ENCODE data around the gene SORBS2. TPM values are rescaled to one million over a fixed set of nuclear protein-coding genes. Genes with fewer than 3 reads are reported as not detected.

SORBS2 gene
- total and polyA plus RNA-seq, 4 donors, result 49.1 to 83.5 (median 66.4) TPM

GRCh38 chr4:185651137-185651677 lies 160.8 kb downstream of the SORBS2 start:
- H3K4me3 ChIP-seq (ENCODE audit: low read depth, low read length), result no peak overlapping the region
- peaks cover 22% of the 10 kb centered on the region for H3K36me3 ChIP-seq (ENCODE audit: control insufficient read depth, insufficient read depth, low read length)
- H3K9me3 ChIP-seq (ENCODE audit: control insufficient read depth, insufficient read depth, low read length), result no peaks in the 10 kb centered on the region
- 24% methylated on average over 3 of the region's 5 CpGs for WGBS (ENCODE audit: insufficient coverage)
- no peaks in the 10 kb centered on the region for H3K27me3 ChIP-seq (ENCODE audit: control insufficient read depth, insufficient read depth, low read length)
- DNase-seq (ENCODE audit: low read depth in 4 of 6, low spot score in 6 of 6), result no peak
- no peak overlapping the region for H3K27ac ChIP-seq (ENCODE audit: low read depth, low read length)
- H3K4me1 ChIP-seq (ENCODE audit: control insufficient read depth, insufficient read depth, low read length), result peaks cover 14% of the 10 kb centered on the region

GRCh38 chr4:185648631-185649030 lies 163.4 kb downstream of the SORBS2 start:
- Histone ChIP-seq H3K4me3 (ENCODE audit: low read depth, low read length) (no peak overlapping the region), H3K27me3 (ENCODE audit: control insufficient read depth, insufficient read depth, low read length) (no peaks in the 10 kb centered on the region), H3K27ac (ENCODE audit: low read depth, low read length) (no peak overlapping the region), H3K4me1 (ENCODE audit: control insufficient read depth, insufficient read depth, low read length) (peaks cover 13% of the 10 kb centered on the region), H3K9me3 (ENCODE audit: control insufficient read depth, insufficient read depth, low read length) (no peaks in the 10 kb centered on the region), H3K36me3 (ENCODE audit: control insufficient read depth, insufficient read depth, low read length) (peaks cover 25% of the 10 kb centered on the region)
- DNase-seq (ENCODE audit: low read depth in 4 of 6, low spot score in 6 of 6), result no peak
- no CpG with 5 or more reads among the region's 4 CpGs for WGBS (ENCODE audit: insufficient coverage)

- no peak for DNase-seq (ENCODE audit: low read depth in 4 of 6, low spot score in 6 of 6)
- H3K36me3 ChIP-seq (ENCODE audit: control insufficient read depth, insufficient read depth, low read length), result peaks cover 15% of the 10 kb centered on the region
- H3K27me3 ChIP-seq (ENCODE audit: control insufficient read depth, insufficient read depth, low read length), result no peaks in the 10 kb centered on the region
- no peak overlapping the region for H3K27ac ChIP-seq (ENCODE audit: low read depth, low read length)
- WGBS (ENCODE audit: insufficient coverage), result no CpG with 5 or more reads among the region's 1 CpG
- no peaks in the 10 kb centered on the region for H3K9me3 ChIP-seq (ENCODE audit: control insufficient read depth, insufficient read depth, low read length)
- no peaks in the 10 kb centered on the region for H3K4me1 ChIP-seq (ENCODE audit: control insufficient read depth, insufficient read depth, low read length)
- no peak overlapping the region for H3K4me3 ChIP-seq (ENCODE audit: low read depth, low read length)
These were observed 166.6 kb downstream of the SORBS2 start for GRCh38 chr4:185645403-185645802.

GRCh38 chr4:185644408-185644807 lies 167.6 kb downstream of the SORBS2 start:
- no peak for DNase-seq (ENCODE audit: low read depth in 4 of 6, low spot score in 6 of 6)
- peaks cover 14% of the 10 kb centered on the region for H3K36me3 ChIP-seq (ENCODE audit: control insufficient read depth, insufficient read depth, low read length)
- H3K9me3 ChIP-seq (ENCODE audit: control insufficient read depth, insufficient read depth, low read length), result no peaks in the 10 kb centered on the region
- H3K4me3 ChIP-seq (ENCODE audit: low read depth, low read length), result no peak overlapping the region
- H3K4me1 ChIP-seq (ENCODE audit: control insufficient read depth, insufficient read depth, low read length), result no peaks in the 10 kb centered on the region
- no peak overlapping the region for H3K27ac ChIP-seq (ENCODE audit: low read depth, low read length)
- H3K27me3 ChIP-seq (ENCODE audit: control insufficient read depth, insufficient read depth, low read length), result no peaks in the 10 kb centered on the region
- 88% methylated on average over 2 of the region's 4 CpGs for WGBS (ENCODE audit: insufficient coverage)

- 97% methylated on average over 3 of the region's 3 CpGs for WGBS (ENCODE audit: insufficient coverage)
- Histone ChIP-seq H3K9me3 (ENCODE audit: control insufficient read depth, insufficient read depth, low read length) (no peaks in the 10 kb centered on the region), H3K27ac (ENCODE audit: low read depth, low read length) (no peak overlapping the region), H3K4me1 (ENCODE audit: control insufficient read depth, insufficient read depth, low read length) (peaks cover 9% of the 10 kb centered on the region), H3K4me3 (ENCODE audit: low read depth, low read length) (no peak overlapping the region), H3K27me3 (ENCODE audit: control insufficient read depth, insufficient read depth, low read length) (no peaks in the 10 kb centered on the region), H3K36me3 (ENCODE audit: control insufficient read depth, insufficient read depth, low read length) (peaks cover 17% of the 10 kb centered on the region)
- DNase-seq (ENCODE audit: low read depth in 4 of 6, low spot score in 6 of 6), result no peak
These were observed 169.1 kb downstream of the SORBS2 start for GRCh38 chr4:185642907-185643306.

GRCh38 chr4:185640811-185641675 lies 171.0 kb downstream of the SORBS2 start:
- Histone ChIP-seq H3K27me3 (ENCODE audit: control insufficient read depth, insufficient read depth, low read length) (no peaks in the 10 kb centered on the region), H3K36me3 (ENCODE audit: control insufficient read depth, insufficient read depth, low read length) (peaks cover 17% of the 10 kb centered on the region), H3K9me3 (ENCODE audit: control insufficient read depth, insufficient read depth, low read length) (no peaks in the 10 kb centered on the region), H3K27ac (ENCODE audit: low read depth, low read length) (no peak overlapping the region), H3K4me3 (ENCODE audit: low read depth, low read length) (no peak overlapping the region), H3K4me1 (ENCODE audit: control insufficient read depth, insufficient read depth, low read length) (peaks cover 9% of the 10 kb centered on the region)
- DNase-seq (ENCODE audit: low read depth in 4 of 6, low spot score in 6 of 6), result peak in 5 of 6 donors; percentile 28 to 94 (median 54)
- WGBS (ENCODE audit: insufficient coverage), result no CpG with 5 or more reads among the region's 4 CpGs

- Histone ChIP-seq H3K36me3 (ENCODE audit: control insufficient read depth, insufficient read depth, low read length) (peaks cover 13% of the 10 kb centered on the region), H3K4me1 (ENCODE audit: control insufficient read depth, insufficient read depth, low read length) (peaks cover 9% of the 10 kb centered on the region), H3K27ac (ENCODE audit: low read depth, low read length) (no peak overlapping the region), H3K9me3 (ENCODE audit: control insufficient read depth, insufficient read depth, low read length) (peaks cover 3% of the 10 kb centered on the region), H3K27me3 (ENCODE audit: control insufficient read depth, insufficient read depth, low read length) (no peaks in the 10 kb centered on the region), H3K4me3 (ENCODE audit: low read depth, low read length) (no peak overlapping the region)
- no peak for DNase-seq (ENCODE audit: low read depth in 4 of 6, low spot score in 6 of 6)
- 43% methylated on average over 40 of the region's 41 CpGs for WGBS (ENCODE audit: insufficient coverage)
These were observed 173.3 kb downstream of the SORBS2 start for GRCh38 chr4:185638548-185639301.

- Histone ChIP-seq H3K4me1 (ENCODE audit: control insufficient read depth, insufficient read depth, low read length) (peaks cover 9% of the 10 kb centered on the region), H3K27me3 (ENCODE audit: control insufficient read depth, insufficient read depth, low read length) (no peaks in the 10 kb centered on the region), H3K36me3 (ENCODE audit: control insufficient read depth, insufficient read depth, low read length) (peaks cover 10% of the 10 kb centered on the region), H3K9me3 (ENCODE audit: control insufficient read depth, insufficient read depth, low read length) (peaks cover 3% of the 10 kb centered on the region), H3K27ac (ENCODE audit: low read depth, low read length) (no peak overlapping the region), H3K4me3 (ENCODE audit: low read depth, low read length) (no peak overlapping the region)
- 61% methylated on average over 5 of the region's 15 CpGs for WGBS (ENCODE audit: insufficient coverage)
- no peak for DNase-seq (ENCODE audit: low read depth in 4 of 6, low spot score in 6 of 6)
These were observed 173.9 kb downstream of the SORBS2 start for GRCh38 chr4:185638093-185638492.

GRCh38 chr4:185637163-185637875 lies 174.7 kb downstream of the SORBS2 start:
- 88% methylated on average over 5 of the region's 9 CpGs for WGBS (ENCODE audit: insufficient coverage)
- no peak overlapping the region for H3K4me3 ChIP-seq (ENCODE audit: low read depth, low read length)
- no peak overlapping the region for H3K27ac ChIP-seq (ENCODE audit: low read depth, low read length)

More at GRCh38 chr4:185637163-185637875, 174.7 kb downstream of the SORBS2 start:
- Histone ChIP-seq H3K27me3 (ENCODE audit: control insufficient read depth, insufficient read depth, low read length) (no peaks in the 10 kb centered on the region), H3K4me1 (ENCODE audit: control insufficient read depth, insufficient read depth, low read length) (peaks cover 9% of the 10 kb centered on the region), H3K9me3 (ENCODE audit: control insufficient read depth, insufficient read depth, low read length) (peaks cover 3% of the 10 kb centered on the region), H3K36me3 (ENCODE audit: control insufficient read depth, insufficient read depth, low read length) (peaks cover 10% of the 10 kb centered on the region)
- no peak for DNase-seq (ENCODE audit: low read depth in 4 of 6, low spot score in 6 of 6)

Measured in spinal cord (tissue), 10 donors.